Lung (tissue), 12 donors: ENCODE data around the gene HMCN2. TPM values are rescaled to one million over a fixed set of nuclear protein-coding genes. Genes with fewer than 3 reads are reported as not detected.
A peak's percentile ranks its signal among the peaks of the same experiment; 100 is the strongest.

Experiments
- ATAC-seq: fragments of 200-7000 bp; cut with Tn5 transposase; one replicate; pipeline ENCODE4 v1.9.1; 2020; ENCODE audit warnings: moderate number of reproducible peaks; ENCODE audit not compliant: insufficient read depth, low FRiP score
- DNase-seq, 3 donors: peaks; one replicate each; pipeline ENCODE4 v3.0.0-alpha.2; 2013 to 2017
- H3K27ac ChIP-seq, 2 donors: one replicate each; pipeline ENCODE4 v1.5.1; 2013; ENCODE audit warnings: mild to moderate bottlenecking in 2 of 2, moderate library complexity in 2 of 2, control low read depth in 1 of 2, inconsistent platforms in 1 of 2, low read depth in 1 of 2, low read length in 1 of 2
- H3K27me3 ChIP-seq, 3 donors: one replicate each; pipeline ENCODE4 v1.5.1; 2013; ENCODE audit warnings: low read length in 2 of 3; ENCODE audit not compliant: control insufficient read depth in 3 of 3, insufficient read depth in 3 of 3
- H3K36me3 ChIP-seq, 4 donors: one replicate each; pipeline ENCODE4 v1.5.1; 2013; ENCODE audit warnings: low read length in 4 of 4, mild to moderate bottlenecking in 1 of 4, moderate library complexity in 1 of 4; ENCODE audit not compliant: control insufficient read depth in 4 of 4, insufficient read depth in 4 of 4
- H3K4me1 ChIP-seq, 5 donors: one replicate each; pipeline ENCODE4 v1.5.1; 2013; ENCODE audit warnings: low read length in 5 of 5, mild to moderate bottlenecking in 2 of 5, moderate library complexity in 1 of 5; ENCODE audit not compliant: control insufficient read depth in 5 of 5, insufficient read depth in 5 of 5
- H3K4me3 ChIP-seq: one replicate; pipeline ENCODE4 v1.5.1; 2013; ENCODE audit warnings: mild to moderate bottlenecking, control low read depth, moderate library complexity
- H3K9ac ChIP-seq, 2 donors: one replicate each; pipeline ENCODE4 v1.5.1; 2013; ENCODE audit warnings: low read length in 2 of 2, control low read depth in 1 of 2; ENCODE audit not compliant: insufficient read depth in 1 of 2
- H3K9me3 ChIP-seq, 4 donors: one replicate each; pipeline ENCODE4 v1.5.1; 2013; ENCODE audit warnings: low read length in 3 of 4, mild to moderate bottlenecking in 1 of 4, moderate library complexity in 1 of 4; ENCODE audit not compliant: control insufficient read depth in 4 of 4, insufficient read depth in 3 of 4
- WGBS, 2 donors: extraction: QIAGEN DNeasy Blood & Tissue Kit; methylation state at CpG; one replicate each; pipeline ENCODE4 v1.1.7; 2013; 5-methylcytosine and 5-hydroxymethylcytosine counted together
- polyA plus RNA-seq, 2 donors: library from polyadenylated mRNA; stranded (reverse); fragments of 200-250 nt; gene quantifications; one replicate each; pipeline ENCODE4 v1.2.1, GENCODE V29; 2013
- total RNA-seq, 2 donors: library from RNA; depleted of rRNA in 1 of 2; stranded (reverse); fragments of >200 nt in 1 of 2; gene quantifications; one replicate each; pipeline ENCODE4 v1.2.1, GENCODE V29; 2014 to 2021
- TF ChIP-seq, protein P1 (sequence below): IDR thresholded peaks from 2 replicates; pipeline ENCODE4 v1.5.1; 2012; ENCODE audit warnings: mild to moderate bottlenecking; ENCODE audit errors: control extremely low read depth, extremely low read depth
- donor health status: control.
- donor health status: control.
- donor health status: Bipolar disorder and iron deficiency.
- donor health status: healthy.
- donor health status: DM: yes; HTN: yes; CAD: no.

The HMCN2 gene
- total and polyA plus RNA-seq, 4 donors, result 2.1 to 5.2 (median 3.7) TPM

DNA sequence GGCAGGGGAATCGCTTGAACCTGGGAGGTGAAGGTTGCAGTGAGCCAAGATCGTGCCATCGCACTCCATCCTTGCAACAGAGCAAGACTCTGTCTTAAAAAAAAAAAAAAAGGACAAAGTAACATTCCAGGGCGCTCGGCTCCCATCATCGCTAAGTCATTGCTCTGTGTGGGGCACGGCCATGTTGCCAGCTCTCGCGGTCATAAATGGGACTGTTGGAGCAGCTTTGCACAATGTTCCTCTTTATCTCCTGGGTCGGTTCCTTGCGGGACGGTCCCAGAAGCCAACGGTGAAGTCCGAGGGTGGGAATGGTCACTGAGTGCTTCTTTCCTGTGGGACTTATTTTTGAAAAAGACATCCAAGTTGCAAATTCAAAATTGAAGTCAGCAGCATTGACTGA, 65.5 kb downstream of the HMCN2 start:
- no peak overlapping the region for H3K4me3 ChIP-seq
- DNase-seq (no peak), ATAC-seq (no peak)
- H3K4me1 ChIP-seq, result peaks cover 0 to 18% (median 4%) of the 10 kb centered on the region in 5 donors
- H3K9me3 ChIP-seq, result no peaks in the 10 kb centered on the region
- WGBS, 2 donors, result 85 to 89% methylated on average over 14 of the region's 14 CpGs
- no peak overlapping the region for H3K9ac ChIP-seq
- H3K27me3 ChIP-seq, result peaks cover 0 to 53% (median 28%) of the 10 kb centered on the region in 3 donors
- TF ChIP-seq, protein P1, sequence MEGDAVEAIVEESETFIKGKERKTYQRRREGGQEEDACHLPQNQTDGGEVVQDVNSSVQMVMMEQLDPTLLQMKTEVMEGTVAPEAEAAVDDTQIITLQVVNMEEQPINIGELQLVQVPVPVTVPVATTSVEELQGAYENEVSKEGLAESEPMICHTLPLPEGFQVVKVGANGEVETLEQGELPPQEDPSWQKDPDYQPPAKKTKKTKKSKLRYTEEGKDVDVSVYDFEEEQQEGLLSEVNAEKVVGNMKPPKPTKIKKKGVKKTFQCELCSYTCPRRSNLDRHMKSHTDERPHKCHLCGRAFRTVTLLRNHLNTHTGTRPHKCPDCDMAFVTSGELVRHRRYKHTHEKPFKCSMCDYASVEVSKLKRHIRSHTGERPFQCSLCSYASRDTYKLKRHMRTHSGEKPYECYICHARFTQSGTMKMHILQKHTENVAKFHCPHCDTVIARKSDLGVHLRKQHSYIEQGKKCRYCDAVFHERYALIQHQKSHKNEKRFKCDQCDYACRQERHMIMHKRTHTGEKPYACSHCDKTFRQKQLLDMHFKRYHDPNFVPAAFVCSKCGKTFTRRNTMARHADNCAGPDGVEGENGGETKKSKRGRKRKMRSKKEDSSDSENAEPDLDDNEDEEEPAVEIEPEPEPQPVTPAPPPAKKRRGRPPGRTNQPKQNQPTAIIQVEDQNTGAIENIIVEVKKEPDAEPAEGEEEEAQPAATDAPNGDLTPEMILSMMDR, result no peak
- H3K27ac ChIP-seq, result no peak overlapping the region
- H3K36me3 ChIP-seq, result peaks cover 0 to under 1% (median 0%) of the 10 kb centered on the region in 4 donors

DNA sequence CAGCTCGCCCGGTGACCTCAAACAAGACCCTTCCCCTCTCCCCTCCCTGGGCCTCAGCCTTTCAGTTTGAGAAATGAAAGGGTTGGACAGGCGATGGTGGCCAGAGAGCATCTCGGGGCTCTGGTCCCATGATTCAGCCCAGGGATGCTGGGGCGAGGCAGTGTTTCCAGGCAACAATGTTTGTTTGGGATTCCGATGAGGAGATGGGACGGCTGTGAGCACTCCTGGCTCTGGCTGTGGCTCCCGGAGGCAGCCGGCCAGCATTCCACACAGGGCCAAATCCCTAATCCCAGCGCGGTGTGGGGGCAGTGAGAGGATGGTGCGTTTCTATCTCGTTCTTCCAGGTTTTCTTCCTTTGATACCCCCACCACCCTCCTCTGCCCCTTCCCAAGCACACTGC, 66.0 kb downstream of the HMCN2 start:
- 63 to 81% methylated on average over 13 of the region's 13 CpGs for WGBS, 2 donors
- Histone ChIP-seq H3K27me3 (peaks cover 0 to 49% (median 26%) of the 10 kb centered on the region in 3 donors), H3K36me3 (no peaks in the 10 kb centered on the region), H3K9ac (no peak overlapping the region), H3K9me3 (no peaks in the 10 kb centered on the region), H3K4me3 (no peak overlapping the region), H3K4me1 (peaks cover 0 to 18% (median 4%) of the 10 kb centered on the region in 5 donors), H3K27ac (peak overlapping the region in 1 of 2 donors; percentile 42)
- DNase-seq, result peak; percentile 52 to 70 (median 65)
- TF ChIP-seq, protein P1, result no peak
- ATAC-seq, result no peak

DNA sequence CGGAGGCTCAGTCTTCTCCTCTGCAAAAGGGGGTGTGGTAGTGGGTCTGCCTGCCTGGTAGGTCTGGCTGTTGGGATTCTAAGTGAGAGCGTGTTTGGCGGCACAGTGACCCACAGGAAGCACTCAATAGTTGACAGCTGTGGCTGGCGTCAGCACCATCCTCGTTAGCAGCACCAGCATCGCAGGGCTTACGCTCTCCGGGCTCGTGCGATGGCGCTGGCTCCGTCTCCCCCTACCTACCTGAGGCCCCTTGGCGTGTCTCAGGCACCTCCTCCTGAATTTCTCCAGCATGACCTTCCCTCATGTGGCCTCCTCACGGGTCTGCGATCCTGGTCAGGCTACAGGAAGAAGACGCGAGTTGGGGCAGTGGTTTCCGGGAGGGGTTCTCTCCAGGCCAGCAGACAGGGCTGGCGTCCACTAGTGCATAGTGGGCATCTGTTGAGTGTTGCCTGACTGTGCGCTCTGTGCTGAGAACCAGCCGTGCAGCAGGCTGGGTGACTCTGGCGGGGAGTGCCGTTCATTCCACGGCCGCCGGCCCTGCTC, 66.9 kb downstream of the HMCN2 start:
- Histone ChIP-seq H3K36me3 (no peaks in the 10 kb centered on the region), H3K27ac (peak overlapping the region in 1 of 2 donors; percentile 42), H3K9me3 (no peaks in the 10 kb centered on the region), H3K4me3 (no peak overlapping the region), H3K27me3 (peaks cover 0 to 40% (median 18%) of the 10 kb centered on the region in 3 donors), H3K9ac (no peak overlapping the region), H3K4me1 (peaks cover 0 to 18% (median 4%) of the 10 kb centered on the region in 5 donors)
- ATAC-seq (no peak), DNase-seq (peak in 2 of 3 donors; percentile 8 to 20)
- WGBS, 2 donors, result 76 to 85% methylated on average over 26 of the region's 26 CpGs
- TF ChIP-seq, protein P1, result no peak
